ENCODE results near the gene ELOVL6. TPM values are rescaled to one million over a fixed set of nuclear protein-coding genes. Genes with fewer than 3 reads are reported as not detected.
"Not testable (repeated sequence)": the region's sequence is repeated elsewhere in the genome, so short reads cannot be mapped to it uniquely, and the experiment has no call there.

The ELOVL6 gene
- total RNA-seq, 1 donor from 2014 or later: 25.5 TPM

DNA sequence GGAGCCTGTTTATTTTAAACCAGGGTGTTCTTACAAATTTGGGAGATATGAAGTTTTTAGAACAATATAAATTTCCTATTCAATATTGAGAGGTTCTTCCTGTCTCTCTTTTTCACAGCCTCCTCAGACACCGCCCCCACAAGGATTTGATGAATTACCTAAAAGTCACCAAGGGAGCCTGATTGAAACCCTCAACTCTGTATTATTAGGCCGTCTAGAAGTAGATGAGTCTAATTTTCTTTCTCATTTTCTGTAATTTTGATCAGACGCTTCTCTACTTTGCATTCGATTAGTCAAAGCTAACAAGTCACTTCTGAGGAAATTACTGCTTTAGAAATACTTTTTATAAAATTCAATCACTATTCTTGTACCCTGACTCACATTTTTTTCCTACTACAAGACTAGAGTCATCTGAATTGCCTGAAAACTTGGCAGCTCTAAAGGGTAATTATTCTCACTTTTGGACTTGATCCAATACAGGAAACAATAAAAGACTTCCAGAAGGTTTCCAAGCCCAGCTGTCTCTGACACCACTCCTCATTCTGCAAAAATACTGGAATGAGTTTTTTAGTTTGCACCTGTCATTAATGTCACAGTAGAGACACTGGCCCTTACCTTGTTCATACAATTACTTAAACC lies 111.2 kb downstream of the ELOVL6 start:
- FAIRE-seq: no peak
- DNase-seq (ENCODE audit: low read depth): peak; percentile 93

GRCh38 chr4:110085131-110085530 lies 113.3 kb downstream of the ELOVL6 start:
- Mint-ChIP-seq H3K9me3 (ENCODE audit: unreplicated experiment) (no peaks in the 10 kb centered on the region), H3K27me3 (ENCODE audit: low read depth, unreplicated experiment) (no peaks in the 10 kb centered on the region), H3K4me3 (ENCODE audit: unreplicated experiment) (no peak overlapping the region), H3K36me3 (ENCODE audit: low read depth, unreplicated experiment) (no peaks in the 10 kb centered on the region), H3K4me1 (ENCODE audit: low read depth, unreplicated experiment) (peaks cover 36% of the 10 kb centered on the region), H3K27ac (ENCODE audit: unreplicated experiment) (no peak overlapping the region)
- H3K4me1 ChIP-seq (ENCODE audit: insufficient read depth, low read length): peaks cover 29% of the 10 kb centered on the region
- no peaks in the 10 kb centered on the region for H3K9me3 ChIP-seq (ENCODE audit: insufficient read depth, low read depth, low read length)
- H4K20me1 ChIP-seq (ENCODE audit: insufficient read depth, low read length): no peaks in the 10 kb centered on the region
- no peak overlapping the region for H3K4me3 ChIP-seq (ENCODE audit: insufficient read depth, low read depth, low read length)
- H3K27ac ChIP-seq (ENCODE audit: low read depth, low read length): no peak overlapping the region
- H3K4me2 ChIP-seq (ENCODE audit: low read length): peak overlapping the region; percentile 1
- no peak overlapping the region for H2AFZ ChIP-seq (ENCODE audit: low read depth, low read length)
- DNase-seq (ENCODE audit: low read depth) (no peak), FAIRE-seq (no peak)
- H3K36me3 ChIP-seq (ENCODE audit: insufficient read depth, low read length): no peaks in the 10 kb centered on the region
- no peak overlapping the region for H3K9ac ChIP-seq (ENCODE audit: low read length)
- TF ChIP-seq, protein P1, sequence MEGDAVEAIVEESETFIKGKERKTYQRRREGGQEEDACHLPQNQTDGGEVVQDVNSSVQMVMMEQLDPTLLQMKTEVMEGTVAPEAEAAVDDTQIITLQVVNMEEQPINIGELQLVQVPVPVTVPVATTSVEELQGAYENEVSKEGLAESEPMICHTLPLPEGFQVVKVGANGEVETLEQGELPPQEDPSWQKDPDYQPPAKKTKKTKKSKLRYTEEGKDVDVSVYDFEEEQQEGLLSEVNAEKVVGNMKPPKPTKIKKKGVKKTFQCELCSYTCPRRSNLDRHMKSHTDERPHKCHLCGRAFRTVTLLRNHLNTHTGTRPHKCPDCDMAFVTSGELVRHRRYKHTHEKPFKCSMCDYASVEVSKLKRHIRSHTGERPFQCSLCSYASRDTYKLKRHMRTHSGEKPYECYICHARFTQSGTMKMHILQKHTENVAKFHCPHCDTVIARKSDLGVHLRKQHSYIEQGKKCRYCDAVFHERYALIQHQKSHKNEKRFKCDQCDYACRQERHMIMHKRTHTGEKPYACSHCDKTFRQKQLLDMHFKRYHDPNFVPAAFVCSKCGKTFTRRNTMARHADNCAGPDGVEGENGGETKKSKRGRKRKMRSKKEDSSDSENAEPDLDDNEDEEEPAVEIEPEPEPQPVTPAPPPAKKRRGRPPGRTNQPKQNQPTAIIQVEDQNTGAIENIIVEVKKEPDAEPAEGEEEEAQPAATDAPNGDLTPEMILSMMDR (IDR thresholded peaks at IDR 0.05; ENCODE audit: insufficient read depth, low read depth, low read length): no peak
- TF ChIP-seq EZH2 (IDR thresholded peaks at IDR 0.05; ENCODE audit: insufficient read depth, low read length): no peak
- no peaks in the 10 kb centered on the region for H3K27me3 ChIP-seq (ENCODE audit: insufficient read depth, low read length)
- peaks cover 5% of the 10 kb centered on the region for H3K79me2 ChIP-seq (ENCODE audit: insufficient read depth, low read length)

More for the DNA sequence above, 111.2 kb downstream of the ELOVL6 start:
- no peak overlapping the region for H3K4me3 ChIP-seq (ENCODE audit: insufficient read depth, low read depth, low read length)
- no peaks in the 10 kb centered on the region for H3K9me3 Mint-ChIP-seq (ENCODE audit: unreplicated experiment)
- H3K79me2 ChIP-seq (ENCODE audit: insufficient read depth, low read length): peaks cover 5% of the 10 kb centered on the region
- no peaks in the 10 kb centered on the region for H3K36me3 Mint-ChIP-seq (ENCODE audit: low read depth, unreplicated experiment)
- H3K9me3 ChIP-seq (ENCODE audit: insufficient read depth, low read depth, low read length): no peaks in the 10 kb centered on the region
- no peaks in the 10 kb centered on the region for H3K27me3 ChIP-seq (ENCODE audit: insufficient read depth, low read length)
- H3K27ac ChIP-seq (ENCODE audit: low read depth, low read length): peak overlapping the region; percentile 83
- H4K20me1 ChIP-seq (ENCODE audit: insufficient read depth, low read length): no peaks in the 10 kb centered on the region
- peaks cover 50% of the 10 kb centered on the region for H3K4me1 Mint-ChIP-seq (ENCODE audit: low read depth, unreplicated experiment)
- H3K27ac Mint-ChIP-seq (ENCODE audit: unreplicated experiment): peak overlapping the region; percentile 94
- H3K9ac ChIP-seq (ENCODE audit: low read length): peak overlapping the region; percentile 58
- no peaks in the 10 kb centered on the region for H3K36me3 ChIP-seq (ENCODE audit: insufficient read depth, low read length)
- no peak overlapping the region for H2AFZ ChIP-seq (ENCODE audit: low read depth, low read length)
- H3K27me3 Mint-ChIP-seq (ENCODE audit: low read depth, unreplicated experiment): no peaks in the 10 kb centered on the region
- peaks cover 42% of the 10 kb centered on the region for H3K4me1 ChIP-seq (ENCODE audit: insufficient read depth, low read length)
- H3K4me3 Mint-ChIP-seq (ENCODE audit: unreplicated experiment): no peak overlapping the region
- TF ChIP-seq, protein P1 (IDR thresholded peaks at IDR 0.05; ENCODE audit: insufficient read depth, low read depth, low read length): no peak
- no peak for TF ChIP-seq EZH2 (IDR thresholded peaks at IDR 0.05; ENCODE audit: insufficient read depth, low read length)
- H3K4me2 ChIP-seq (ENCODE audit: low read length): peak overlapping the region; percentile 72

GRCh38 chr4:110084154-110084553 lies 114.3 kb downstream of the ELOVL6 start:
- peaks cover 29% of the 10 kb centered on the region for H3K4me1 ChIP-seq (ENCODE audit: insufficient read depth, low read length)
- FAIRE-seq: no peak
- H3K9me3 ChIP-seq (ENCODE audit: insufficient read depth, low read depth, low read length): no peaks in the 10 kb centered on the region
- DNase-seq (ENCODE audit: low read depth): no peak
- H4K20me1 ChIP-seq (ENCODE audit: insufficient read depth, low read length): no peaks in the 10 kb centered on the region
- H3K79me2 ChIP-seq (ENCODE audit: insufficient read depth, low read length): peaks cover 5% of the 10 kb centered on the region
- no peak overlapping the region for H3K27ac ChIP-seq (ENCODE audit: low read depth, low read length)
- Mint-ChIP-seq H3K4me1 (ENCODE audit: low read depth, unreplicated experiment) (peaks cover 27% of the 10 kb centered on the region), H3K36me3 (ENCODE audit: low read depth, unreplicated experiment) (no peaks in the 10 kb centered on the region), H3K27me3 (ENCODE audit: low read depth, unreplicated experiment) (no peaks in the 10 kb centered on the region), H3K4me3 (ENCODE audit: unreplicated experiment) (no peak overlapping the region), H3K9me3 (ENCODE audit: unreplicated experiment) (peaks cover 3% of the 10 kb centered on the region), H3K27ac (ENCODE audit: unreplicated experiment) (no peak overlapping the region)
- TF ChIP-seq EZH2 (IDR thresholded peaks at IDR 0.05; ENCODE audit: insufficient read depth, low read length): no peak
- TF ChIP-seq, protein P1 (IDR thresholded peaks at IDR 0.05; ENCODE audit: insufficient read depth, low read depth, low read length): no peak
- no peaks in the 10 kb centered on the region for H3K36me3 ChIP-seq (ENCODE audit: insufficient read depth, low read length)
- H3K4me3 ChIP-seq (ENCODE audit: insufficient read depth, low read depth, low read length): no peak overlapping the region
- H3K4me2 ChIP-seq (ENCODE audit: low read length): no peak overlapping the region
- no peak overlapping the region for H2AFZ ChIP-seq (ENCODE audit: low read depth, low read length)
- no peaks in the 10 kb centered on the region for H3K27me3 ChIP-seq (ENCODE audit: insufficient read depth, low read length)
- H3K9ac ChIP-seq (ENCODE audit: low read length): no peak overlapping the region

- not testable (repeated sequence) for H3K9me3 Mint-ChIP-seq (ENCODE audit: unreplicated experiment); H3K4me3 Mint-ChIP-seq (ENCODE audit: unreplicated experiment); DNase-seq (ENCODE audit: low read depth); H2AFZ ChIP-seq (ENCODE audit: low read depth, low read length); H3K4me2 ChIP-seq (ENCODE audit: low read length); H3K27ac ChIP-seq (ENCODE audit: low read depth, low read length); H3K36me3 Mint-ChIP-seq (ENCODE audit: low read depth, unreplicated experiment); H3K27ac Mint-ChIP-seq (ENCODE audit: unreplicated experiment); H3K36me3 ChIP-seq (ENCODE audit: insufficient read depth, low read length); H3K4me1 ChIP-seq (ENCODE audit: insufficient read depth, low read length); H4K20me1 ChIP-seq (ENCODE audit: insufficient read depth, low read length); H3K27me3 Mint-ChIP-seq (ENCODE audit: low read depth, unreplicated experiment); H3K9me3 ChIP-seq (ENCODE audit: insufficient read depth, low read depth, low read length); FAIRE-seq; H3K9ac ChIP-seq (ENCODE audit: low read length); H3K79me2 ChIP-seq (ENCODE audit: insufficient read depth, low read length); H3K27me3 ChIP-seq (ENCODE audit: insufficient read depth, low read length); H3K4me3 ChIP-seq (ENCODE audit: insufficient read depth, low read depth, low read length); H3K4me1 Mint-ChIP-seq (ENCODE audit: low read depth, unreplicated experiment)
These were observed 120.3 kb downstream of the ELOVL6 start for GRCh38 chr4:110078148-110078547.
